Fibroblast of lung (primary cell): ENCODE results near the gene TENT5C.
A peak's percentile ranks its signal among the peaks of the same experiment; 100 is the strongest.

ENCODE experiments used
- EZH2 ChIP-seq: IDR thresholded peaks from 2 replicates; pipeline ENCODE4 v1.5.1; 2012; ENCODE audit warnings: low read length, control low read depth, mild to moderate bottlenecking; ENCODE audit errors: missing control alignments
- TF ChIP-seq, protein P1 (sequence below), 2 donors: IDR thresholded peaks in 1 of 2; conservative IDR thresholded peaks in 1 of 2; 1 replicate in 1 of 2; 2 replicates in 1 of 2; pipeline ENCODE4 v1.5.1; 2011 to 2012; ENCODE audit warnings: low read length in 2 of 2, control low read depth in 1 of 2, inconsistent platforms in 1 of 2, low read depth in 1 of 2, mild to moderate bottlenecking in 1 of 2

DNA sequence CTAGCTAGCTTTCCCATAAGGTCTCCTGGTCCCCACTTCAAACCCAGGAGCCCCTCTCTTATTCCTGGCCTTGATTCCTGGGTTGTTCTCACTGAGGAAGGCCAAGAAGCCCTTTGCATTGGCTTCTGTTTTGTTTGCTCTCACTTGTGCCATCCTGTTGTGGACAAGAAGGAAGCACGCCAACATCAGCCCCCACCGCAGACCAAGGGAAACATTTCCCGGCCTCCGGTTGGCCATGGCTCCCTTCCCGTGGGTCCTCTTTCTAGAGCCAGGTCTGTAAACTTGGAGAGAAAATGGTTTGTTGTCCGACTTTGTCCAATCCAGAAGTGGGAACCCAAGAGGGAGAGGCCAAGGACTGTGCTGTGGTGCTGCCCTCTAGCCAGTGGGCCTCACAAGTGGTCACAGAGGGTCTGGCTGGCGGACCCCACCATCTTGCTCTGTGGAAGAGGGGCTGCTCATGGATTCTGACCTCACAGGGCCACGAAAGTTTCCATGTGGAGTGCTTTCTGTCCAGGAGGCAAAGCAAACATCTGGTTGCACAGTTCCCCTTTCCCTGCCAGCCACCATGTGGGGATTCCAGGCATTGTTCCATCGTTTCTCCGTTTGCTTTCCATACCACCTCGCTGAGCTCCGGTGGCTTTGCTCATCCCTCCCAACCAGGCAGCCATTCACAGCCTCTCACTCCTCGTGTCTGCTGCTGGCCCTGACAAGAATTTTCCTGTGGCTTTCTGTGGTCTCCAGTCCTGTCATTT, 18.9 kb upstream of the TENT5C start:
- no peak for TF ChIP-seq EZH2
- TF ChIP-seq, protein P1, sequence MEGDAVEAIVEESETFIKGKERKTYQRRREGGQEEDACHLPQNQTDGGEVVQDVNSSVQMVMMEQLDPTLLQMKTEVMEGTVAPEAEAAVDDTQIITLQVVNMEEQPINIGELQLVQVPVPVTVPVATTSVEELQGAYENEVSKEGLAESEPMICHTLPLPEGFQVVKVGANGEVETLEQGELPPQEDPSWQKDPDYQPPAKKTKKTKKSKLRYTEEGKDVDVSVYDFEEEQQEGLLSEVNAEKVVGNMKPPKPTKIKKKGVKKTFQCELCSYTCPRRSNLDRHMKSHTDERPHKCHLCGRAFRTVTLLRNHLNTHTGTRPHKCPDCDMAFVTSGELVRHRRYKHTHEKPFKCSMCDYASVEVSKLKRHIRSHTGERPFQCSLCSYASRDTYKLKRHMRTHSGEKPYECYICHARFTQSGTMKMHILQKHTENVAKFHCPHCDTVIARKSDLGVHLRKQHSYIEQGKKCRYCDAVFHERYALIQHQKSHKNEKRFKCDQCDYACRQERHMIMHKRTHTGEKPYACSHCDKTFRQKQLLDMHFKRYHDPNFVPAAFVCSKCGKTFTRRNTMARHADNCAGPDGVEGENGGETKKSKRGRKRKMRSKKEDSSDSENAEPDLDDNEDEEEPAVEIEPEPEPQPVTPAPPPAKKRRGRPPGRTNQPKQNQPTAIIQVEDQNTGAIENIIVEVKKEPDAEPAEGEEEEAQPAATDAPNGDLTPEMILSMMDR (conservative IDR thresholded peaks at IDR 0.05 in 1 of 2, IDR thresholded peaks at IDR 0.05 in 1 of 2; ENCODE audit: low read depth in 1 of 2, low read length in 2 of 2), result peak in 1 of 2 donors; percentile 3
